Daoy (cell line): ENCODE data around the gene LIG1. TPM values are rescaled to one million over a fixed set of nuclear protein-coding genes. Genes with fewer than 3 reads are reported as not detected.

Experiments
- DNase-seq: peaks from one replicate; pipeline ENCODE4 v3.0.0-alpha.2; 2015; ENCODE audit warnings: low read depth
- total RNA-seq: library from RNA; depleted of rRNA; stranded (reverse); fragments of >200 nt; shearing (Covaris generic); gene quantifications from 2 replicates; pipeline ENCODE4 v1.2.3, GENCODE V29; 2014

Gene LIG1
- total RNA-seq, 1 experiment from 2014 or later, result 48.5 TPM

- DNase-seq, result no peak
These were observed 12.3 kb upstream of the LIG1 start for GRCh38 chr19:48182434-48182833.

- DNase-seq, result no peak
These were observed 11.4 kb upstream of the LIG1 start for GRCh38 chr19:48181505-48181904.

- DNase-seq, result no peak
These were observed 6.1 kb upstream of the LIG1 start for GRCh38 chr19:48176226-48176625.

- no peak for DNase-seq
These were observed 5.4 kb upstream of the LIG1 start for GRCh38 chr19:48175578-48175977.

- DNase-seq, result no peak
These were observed 4.4 kb upstream of the LIG1 start for GRCh38 chr19:48174445-48175030.

- DNase-seq, result no peak
These were observed 1.6 kb upstream of the LIG1 start for GRCh38 chr19:48171710-48172109.

- no peak for DNase-seq
These were observed 738 bp upstream of the LIG1 start for GRCh38 chr19:48170817-48171347.

- peak; percentile 64 for DNase-seq
These were observed 586 bp downstream of the LIG1 start for GRCh38 chr19:48169578-48169938.

GRCh38 chr19:48168689-48169088 is 1.5 kb downstream of the LIG1 start:
- no peak for DNase-seq

GRCh38 chr19:48158210-48158790 is 11.8 kb downstream of the LIG1 start:
- DNase-seq, result no peak

GRCh38 chr19:48154003-48154402 is 16.1 kb downstream of the LIG1 start:
- no peak for DNase-seq

- DNase-seq, result peak; percentile 43
These were observed 17.6 kb downstream of the LIG1 start for GRCh38 chr19:48152551-48152950.

GRCh38 chr19:48149430-48149829 is 20.7 kb downstream of the LIG1 start:
- DNase-seq, result no peak

GRCh38 chr19:48148576-48148975 is 21.6 kb downstream of the LIG1 start:
- no peak for DNase-seq

- no peak for DNase-seq
These were observed 22.5 kb downstream of the LIG1 start for GRCh38 chr19:48147597-48148175.

- DNase-seq, result no peak
These were observed 31.1 kb downstream of the LIG1 start for GRCh38 chr19:48139053-48139452.

- no peak for DNase-seq
These were observed 32.7 kb downstream of the LIG1 start for GRCh38 chr19:48137411-48137810.

GRCh38 chr19:48136547-48136946 is 33.6 kb downstream of the LIG1 start:
- no peak for DNase-seq

GRCh38 chr19:48135411-48135810 is 34.7 kb downstream of the LIG1 start:
- DNase-seq, result peak; percentile 20

GRCh38 chr19:48133094-48133493 is 37.0 kb downstream of the LIG1 start:
- no peak for DNase-seq

GRCh38 chr19:48127561-48127960 is 42.6 kb downstream of the LIG1 start:
- no peak for DNase-seq

GRCh38 chr19:48123907-48124651 is 46.1 kb downstream of the LIG1 start:
- peak; percentile 90 for DNase-seq

- DNase-seq, result no peak
These were observed 47.7 kb downstream of the LIG1 start for GRCh38 chr19:48122421-48122820.
